Esophagus (tissue), 2 donors: ENCODE measurements around the gene CCDC88C. TPM values are rescaled to one million over a fixed set of nuclear protein-coding genes. Genes with fewer than 3 reads are reported as not detected.

Experiments
- H3K27ac ChIP-seq, 2 donors: one replicate each; pipeline ENCODE4 v1.5.1; 2013; ENCODE audit warnings: low read depth in 2 of 2, mild to moderate bottlenecking in 2 of 2, inconsistent platforms in 1 of 2, low read length in 1 of 2, moderate library complexity in 1 of 2
- H3K27me3 ChIP-seq, 2 donors: one replicate each; pipeline ENCODE4 v1.6.1; 2013; ENCODE audit warnings: low read length in 2 of 2, control low read depth in 1 of 2, mild to moderate bottlenecking in 1 of 2; ENCODE audit not compliant: insufficient read depth in 2 of 2, control insufficient read depth in 1 of 2
- H3K36me3 ChIP-seq, 2 donors: one replicate each; pipeline ENCODE4 v1.6.1; 2013; ENCODE audit warnings: low read length in 1 of 2; ENCODE audit not compliant: control insufficient read depth in 2 of 2, insufficient read depth in 2 of 2
- H3K4me1 ChIP-seq, 2 donors: one replicate each; pipeline ENCODE4 v1.6.1; 2013; ENCODE audit warnings: low read length in 1 of 2; ENCODE audit not compliant: control insufficient read depth in 2 of 2, insufficient read depth in 2 of 2
- H3K4me3 ChIP-seq, 2 donors: one replicate each; pipeline ENCODE4 v1.5.1; 2013; ENCODE audit warnings: low read length in 2 of 2, mild to moderate bottlenecking in 2 of 2, low read depth in 1 of 2, moderate library complexity in 1 of 2
- H3K9me3 ChIP-seq, 2 donors: one replicate each; pipeline ENCODE4 v1.6.1; 2013; ENCODE audit warnings: mild to moderate bottlenecking in 2 of 2, low read depth in 1 of 2, low read length in 1 of 2, moderate library complexity in 1 of 2; ENCODE audit not compliant: control insufficient read depth in 2 of 2, insufficient read depth in 1 of 2
- WGBS, 2 donors: extraction: QIAGEN DNeasy Blood & Tissue Kit; methylation state at CpG; one replicate each; pipeline ENCODE4 v1.1.7; 2013; 5-methylcytosine and 5-hydroxymethylcytosine counted together
- polyA plus RNA-seq, 2 donors: library from polyadenylated mRNA; stranded (reverse); fragments of 200-250 nt; gene quantifications; one replicate each; pipeline ENCODE4 v1.2.3, GENCODE V29; 2013
- donor health status: healthy with polysubstance abuse.
- donor health status: Bipolar disorder and iron deficiency.

Gene CCDC88C
- polyA plus RNA-seq, 2 donors, result 11.0 to 18.5 TPM

- H3K4me1 ChIP-seq, result peaks cover 0 to 6% of the 10 kb centered on the region in 2 donors
- 1% methylated on average over 42 of the region's 42 CpGs for WGBS, 2 donors
- H3K27me3 ChIP-seq, result no peaks in the 10 kb centered on the region
- H3K4me3 ChIP-seq, result peak overlapping the region; percentile 67 to 73
- no peaks in the 10 kb centered on the region for H3K9me3 ChIP-seq
- H3K27ac ChIP-seq, result peak overlapping the region; percentile 52 to 82
- no peaks in the 10 kb centered on the region for H3K36me3 ChIP-seq
Observed at GRCh38 chr14:91418387-91419043, 895 bp upstream of the CCDC88C start.

GRCh38 chr14:91417983-91418386 lies 365 bp upstream of the CCDC88C start:
- Histone ChIP-seq H3K9me3 (no peaks in the 10 kb centered on the region), H3K36me3 (no peaks in the 10 kb centered on the region), H3K4me3 (peak overlapping the region; percentile 67 to 73), H3K4me1 (peaks cover 0 to 6% of the 10 kb centered on the region in 2 donors), H3K27me3 (no peaks in the 10 kb centered on the region), H3K27ac (peak overlapping the region; percentile 50 to 82)
- 1% methylated on average over 24 to 53 of the region's 53 CpGs for WGBS, 2 donors

GRCh38 chr14:91416744-91417119 lies 888 bp downstream of the CCDC88C start:
- Histone ChIP-seq H3K27me3 (no peaks in the 10 kb centered on the region), H3K27ac (peak overlapping the region; percentile 50 to 82), H3K36me3 (no peaks in the 10 kb centered on the region), H3K4me3 (peak overlapping the region; percentile 67 to 73), H3K4me1 (peaks cover 0 to 6% of the 10 kb centered on the region in 2 donors), H3K9me3 (no peaks in the 10 kb centered on the region)
- 10 to 13% methylated on average over 19 of the region's 19 CpGs for WGBS, 2 donors

- 28 to 31% methylated on average over 18 of the region's 18 CpGs for WGBS, 2 donors
- Histone ChIP-seq H3K4me1 (peaks cover 0 to 7% of the 10 kb centered on the region in 2 donors), H3K27me3 (no peaks in the 10 kb centered on the region), H3K36me3 (no peaks in the 10 kb centered on the region), H3K4me3 (peak overlapping the region; percentile 67 to 73), H3K9me3 (no peaks in the 10 kb centered on the region), H3K27ac (peak overlapping the region; percentile 50 to 82)
Observed at GRCh38 chr14:91415794-91416743, 1.6 kb downstream of the CCDC88C start.

GRCh38 chr14:91414475-91414833 lies 3.2 kb downstream of the CCDC88C start:
- WGBS, 2 donors, result 90% methylated on average over 3 of the region's 3 CpGs
- Histone ChIP-seq H3K4me1 (peaks cover 0 to 8% of the 10 kb centered on the region in 2 donors), H3K4me3 (peak overlapping the region in 1 of 2 donors; percentile 9)

GRCh38 chr14:91413547-91414474 lies 3.8 kb downstream of the CCDC88C start:
- no peaks in the 10 kb centered on the region for H3K27me3 ChIP-seq
- no peak overlapping the region for H3K4me3 ChIP-seq
- peaks cover 0 to 8% of the 10 kb centered on the region in 2 donors for H3K4me1 ChIP-seq
- WGBS, 2 donors, result 57 to 63% methylated on average over 11 of the region's 11 CpGs
- H3K9me3 ChIP-seq, result no peaks in the 10 kb centered on the region
- H3K36me3 ChIP-seq, result no peaks in the 10 kb centered on the region
- H3K27ac ChIP-seq, result peak overlapping the region in 1 of 2 donors; percentile 64

More at GRCh38 chr14:91414475-91414833, 3.2 kb downstream of the CCDC88C start:
- H3K9me3 ChIP-seq, result no peaks in the 10 kb centered on the region
- H3K27ac ChIP-seq, result peak overlapping the region; percentile 26 to 30
- no peaks in the 10 kb centered on the region for H3K27me3 ChIP-seq
- H3K36me3 ChIP-seq, result no peaks in the 10 kb centered on the region

GRCh38 chr14:91412939-91413338 lies 4.7 kb downstream of the CCDC88C start:
- Histone ChIP-seq H3K27me3 (no peaks in the 10 kb centered on the region), H3K9me3 (no peaks in the 10 kb centered on the region), H3K27ac (no peak overlapping the region), H3K36me3 (peaks cover 0 to 6% of the 10 kb centered on the region in 2 donors), H3K4me1 (peaks cover 0 to 6% of the 10 kb centered on the region in 2 donors), H3K4me3 (no peak overlapping the region)
- WGBS, 2 donors, result 63 to 75% methylated on average over 5 of the region's 5 CpGs

GRCh38 chr14:91410771-91411536 lies 6.7 kb downstream of the CCDC88C start:
- peaks cover 2 to 6% of the 10 kb centered on the region in 2 donors for H3K4me1 ChIP-seq

More at GRCh38 chr14:91410771-91411536, 6.7 kb downstream of the CCDC88C start:
- no peak overlapping the region for H3K4me3 ChIP-seq
- H3K36me3 ChIP-seq, result peaks cover 0 to 10% of the 10 kb centered on the region in 2 donors
- WGBS, 2 donors, result 57 to 61% methylated on average over 12 of the region's 12 CpGs
- no peaks in the 10 kb centered on the region for H3K9me3 ChIP-seq
- no peaks in the 10 kb centered on the region for H3K27me3 ChIP-seq
- peak overlapping the region in 1 of 2 donors; percentile 49 for H3K27ac ChIP-seq
